WERI-Rb-1 (cell line): Measurements from ENCODE around the gene TMED9.

Source experiments
- DNase-seq: peaks from one replicate; pipeline ENCODE4 v3.0.0-alpha.2; 2020
- H3K27ac ChIP-seq: fragments of 250-450 bp; sonication (Bioruptor Pico); 2 replicates; pipeline ENCODE4 v1.5.1; 2020; ENCODE audit warnings: mild to moderate bottlenecking, moderate library complexity
- H3K27me3 ChIP-seq: fragments of 250-450 bp; sonication (Bioruptor Pico); 2 replicates; pipeline ENCODE4 v1.5.1; 2021; ENCODE audit warnings: mild to moderate bottlenecking, low read depth, moderate library complexity; ENCODE audit not compliant: insufficient read depth, severe bottlenecking
- H3K36me3 ChIP-seq: fragments of 250-450 bp; sonication (Bioruptor Pico); 2 replicates; pipeline ENCODE4 v1.5.1; 2020; ENCODE audit warnings: mild to moderate bottlenecking, moderate library complexity
- H3K4me3 ChIP-seq: 2 replicates; pipeline ENCODE4 v1.5.1; 2011; ENCODE audit warnings: low read depth, mild to moderate bottlenecking, control low read depth, low read length
- H3K9me3 ChIP-seq: fragments of 250-450 bp; sonication (Bioruptor Pico); 2 replicates; pipeline ENCODE4 v1.5.1; 2021; ENCODE audit warnings: mild to moderate bottlenecking, moderate library complexity; ENCODE audit not compliant: severe bottlenecking
- CTCF ChIP-seq: IDR thresholded peaks from 2 replicates; pipeline ENCODE4 v1.5.1; 2011; ENCODE audit warnings: low read depth, mild to moderate bottlenecking, control low read depth, inconsistent platforms, low read length

The TMED9 gene

GRCh38 chr5:177605078-177605477 lies 13.1 kb downstream of the TMED9 start:
- Histone ChIP-seq H3K27me3 (no peaks in the 10 kb centered on the region), H3K27ac (no peak overlapping the region), H3K4me3 (no peak overlapping the region), H3K36me3 (no peaks in the 10 kb centered on the region), H3K9me3 (no peaks in the 10 kb centered on the region)
- no peak for TF ChIP-seq CTCF
- DNase-seq: no peak

GRCh38 chr5:177605667-177606066 lies 13.7 kb downstream of the TMED9 start:
- no peaks in the 10 kb centered on the region for H3K9me3 ChIP-seq
- H3K4me3 ChIP-seq: no peak overlapping the region
- no peak overlapping the region for H3K27ac ChIP-seq
- DNase-seq: no peak
- no peak for TF ChIP-seq CTCF
- no peaks in the 10 kb centered on the region for H3K27me3 ChIP-seq
- H3K36me3 ChIP-seq: no peaks in the 10 kb centered on the region

- Histone ChIP-seq H3K36me3 (no peaks in the 10 kb centered on the region), H3K9me3 (no peaks in the 10 kb centered on the region), H3K27me3 (no peaks in the 10 kb centered on the region), H3K27ac (no peak overlapping the region), H3K4me3 (no peak overlapping the region)
- no peak for TF ChIP-seq CTCF
- DNase-seq: no peak
These were observed 14.4 kb downstream of the TMED9 start for GRCh38 chr5:177606071-177607051.

GRCh38 chr5:177607115-177607451 lies 15.1 kb downstream of the TMED9 start:
- DNase-seq: no peak
- Histone ChIP-seq H3K4me3 (no peak overlapping the region), H3K27me3 (no peaks in the 10 kb centered on the region), H3K27ac (no peak overlapping the region), H3K9me3 (no peaks in the 10 kb centered on the region), H3K36me3 (no peaks in the 10 kb centered on the region)
- TF ChIP-seq CTCF: no peak

- Histone ChIP-seq H3K36me3 (no peaks in the 10 kb centered on the region), H3K4me3 (no peak overlapping the region), H3K27me3 (no peaks in the 10 kb centered on the region), H3K9me3 (no peaks in the 10 kb centered on the region), H3K27ac (no peak overlapping the region)
- peak; percentile 79 for DNase-seq
- peak; percentile 80 for TF ChIP-seq CTCF
These were observed 15.6 kb downstream of the TMED9 start for GRCh38 chr5:177607452-177608192.
